Neural cell (in vitro differentiated cells): Measurements from ENCODE around the gene FBXO30. TPM values are rescaled to one million over a fixed set of nuclear protein-coding genes. Genes with fewer than 3 reads are reported as not detected.
A peak's percentile ranks its signal among the peaks of the same experiment; 100 is the strongest.

Experiments used
- H2AFZ ChIP-seq: fragments of 200-600, 300-800 bp; sonication (generic), shearing (Covaris generic); 2 replicates; pipeline ENCODE4 v1.6.0; 2014; ENCODE audit warnings: low read depth, mild to moderate bottlenecking, antibody characterized with exemption, low read length, moderate library complexity
- H3F3A ChIP-seq: fragments of 200-600 bp; shearing (Covaris generic); 2 replicates; pipeline ENCODE4 v1.6.1; 2016; ENCODE audit warnings: mild to moderate bottlenecking, moderate library complexity, mixed read lengths, antibody characterized with exemption, low read length; ENCODE audit not compliant: insufficient read depth, poor library complexity, severe bottlenecking
- H3K27ac ChIP-seq: fragments of 200-600, 300-800 bp; sonication (generic), shearing (Covaris generic); 2 replicates; pipeline ENCODE4 v1.5.1; 2014; ENCODE audit warnings: mild to moderate bottlenecking, low read length, moderate library complexity
- H3K27me3 ChIP-seq: fragments of 300-800, 200-600 bp; sonication (generic), shearing (Covaris generic); 2 replicates; pipeline ENCODE4 v1.6.0; 2014; ENCODE audit warnings: mild to moderate bottlenecking, low read depth, low read length, moderate library complexity; ENCODE audit not compliant: insufficient read depth
- H3K36me3 ChIP-seq: fragments of 300-800, 200-600 bp; sonication (generic), shearing (Covaris generic); 2 replicates; pipeline ENCODE4 v1.5.1; 2014; ENCODE audit warnings: mild to moderate bottlenecking, antibody characterized with exemption, low read length, moderate library complexity; ENCODE audit not compliant: insufficient read depth
- H3K4me2 ChIP-seq: fragments of 300-800, 200-600 bp; sonication (generic), shearing (Covaris generic); 2 replicates; pipeline ENCODE4 v1.6.0; 2014; ENCODE audit warnings: mild to moderate bottlenecking, low read length
- H3K4me3 ChIP-seq: fragments of 300-800, 200-600 bp; sonication (generic), shearing (Covaris generic); 2 replicates; pipeline ENCODE4 v1.5.1; 2014; ENCODE audit warnings: mild to moderate bottlenecking, low read length, moderate library complexity
- H3K79me2 ChIP-seq: fragments of 200-600 bp; shearing (Covaris generic); replicated peaks from 2 replicates; pipeline ENCODE4 v1.6.0; 2014; ENCODE audit warnings: mild to moderate bottlenecking, low read length, moderate library complexity; ENCODE audit not compliant: insufficient read depth
- H3K9ac ChIP-seq: fragments of 300-800, 200-600 bp; sonication (generic), shearing (Covaris generic); 2 replicates; pipeline ENCODE4 v1.6.1; 2016; ENCODE audit warnings: mild to moderate bottlenecking, low read length, mixed read lengths
- H3K9me2 ChIP-seq: fragments of 200-600 bp; shearing (Covaris generic); 2 replicates; pipeline ENCODE4 v1.6.1; 2016; ENCODE audit warnings: mild to moderate bottlenecking, low read length, mixed read lengths; ENCODE audit not compliant: insufficient read depth
- H3K9me3 ChIP-seq: fragments of 200-600, 300-800 bp; sonication (generic), shearing (Covaris generic); 2 replicates; pipeline ENCODE4 v1.6.1; 2016; ENCODE audit warnings: mild to moderate bottlenecking, mixed run types, low read length, moderate library complexity, mixed read lengths
- H4K20me1 ChIP-seq: fragments of 200-600 bp; shearing (Covaris generic); 2 replicates; pipeline ENCODE4 v1.6.1; 2016; ENCODE audit warnings: mild to moderate bottlenecking, mixed run types; ENCODE audit not compliant: insufficient read depth
- EP300 ChIP-seq: fragments of 450-650 bp; conservative IDR thresholded peaks from 2 replicates; pipeline ENCODE4 v1.6.1; 2014; ENCODE audit warnings: antibody characterized with exemption, mild to moderate bottlenecking, moderate library complexity; ENCODE audit not compliant: poor library complexity, severe bottlenecking
- EZH2 ChIP-seq: fragments of 200-600, 300-800 bp; shearing (Covaris generic), sonication (generic); IDR thresholded peaks from 2 replicates; pipeline ENCODE4 v1.6.1; 2014; ENCODE audit warnings: antibody characterized with exemption, low read length, borderline replicate concordance, mild to moderate bottlenecking; ENCODE audit not compliant: insufficient read depth, poor library complexity, severe bottlenecking
- MXI1 ChIP-seq: fragments of 450-650 bp; conservative IDR thresholded peaks from 2 replicates; pipeline ENCODE4 v1.6.1; 2014; ENCODE audit warnings: antibody characterized with exemption, mild to moderate bottlenecking; ENCODE audit not compliant: poor library complexity, severe bottlenecking
- POLR2AphosphoS5 ChIP-seq: IDR thresholded peaks from 2 replicates; pipeline ENCODE4 v1.6.1; 2012
- RAD21 ChIP-seq: fragments of 450-650 bp; conservative IDR thresholded peaks from 2 replicates; pipeline ENCODE4 v1.6.1; 2014; ENCODE audit warnings: antibody characterized with exemption, mild to moderate bottlenecking, moderate library complexity
- SMC3 ChIP-seq: fragments of 450-650 bp; conservative IDR thresholded peaks from 2 replicates; pipeline ENCODE4 v1.6.1; 2014; ENCODE audit warnings: antibody characterized with exemption, mild to moderate bottlenecking, moderate library complexity; ENCODE audit not compliant: poor library complexity
- TAF1 ChIP-seq: IDR thresholded peaks from 2 replicates; pipeline ENCODE4 v1.6.1; 2012; ENCODE audit warnings: low read depth
- polyA plus RNA-seq: library from polyadenylated mRNA; depleted of rRNA; stranded (reverse); fragments of >200 nt; gene quantifications from 2 replicates; pipeline ENCODE4 v1.2.3, GENCODE V29; 2014
- TF ChIP-seq, protein P1 (sequence below): IDR thresholded peaks from 2 replicates; pipeline ENCODE4 v1.6.1; 2012; ENCODE audit warnings: borderline replicate concordance
- TF ChIP-seq, protein P2 (sequence below): fragments of 450-650 bp; IDR thresholded peaks from 2 replicates; pipeline ENCODE4 v1.5.1; 2014; ENCODE audit warnings: antibody characterized with exemption, mild to moderate bottlenecking, moderate library complexity; ENCODE audit not compliant: poor library complexity, severe bottlenecking

Gene FBXO30
- polyA plus RNA-seq, 1 donor from 2014 or later: 14.0 TPM

DNA sequence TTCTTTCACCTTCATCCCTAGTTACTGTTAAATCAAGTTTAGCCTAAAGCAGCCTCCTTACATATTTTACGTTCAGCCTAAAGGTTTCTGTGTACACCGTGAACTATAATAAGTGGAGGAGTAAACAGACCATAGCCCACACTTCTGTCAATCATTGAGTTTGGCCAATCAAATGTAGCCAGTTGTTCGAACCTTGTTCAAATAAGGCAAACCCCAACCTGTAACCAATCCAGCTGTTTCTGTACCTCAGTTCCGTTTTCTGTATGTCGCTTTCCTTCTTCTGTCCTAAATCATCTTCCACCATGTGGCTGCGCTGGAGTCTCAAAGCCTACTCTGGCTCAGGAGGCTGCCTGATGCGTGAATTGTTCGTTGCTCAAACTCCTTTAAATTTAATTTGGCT lies 1.8 kb upstream of the FBXO30 start:
- Histone ChIP-seq H3K9ac (peak overlapping the region; percentile 93), H3K36me3 (no peaks in the 10 kb centered on the region), H3K27me3 (no peaks in the 10 kb centered on the region), H3K27ac (no peak overlapping the region), H3F3A (peaks cover 3% of the 10 kb centered on the region), H3K9me3 (no peaks in the 10 kb centered on the region), H3K4me2 (peak overlapping the region; percentile 91), H4K20me1 (no peaks in the 10 kb centered on the region), H3K4me3 (peak overlapping the region; percentile 90), H3K9me2 (no peaks in the 10 kb centered on the region), H3K79me2 (peaks cover 27% of the 10 kb centered on the region), H2AFZ (peak overlapping the region; percentile 81)
- TF ChIP-seq RAD21: no peak
- TF ChIP-seq MXI1: no peak
- no peak for TF ChIP-seq SMC3
- no peak for TF ChIP-seq TAF1
- no peak for TF ChIP-seq EZH2
- TF ChIP-seq POLR2AphosphoS5: no peak
- no peak for TF ChIP-seq EP300
- TF ChIP-seq, protein P1, sequence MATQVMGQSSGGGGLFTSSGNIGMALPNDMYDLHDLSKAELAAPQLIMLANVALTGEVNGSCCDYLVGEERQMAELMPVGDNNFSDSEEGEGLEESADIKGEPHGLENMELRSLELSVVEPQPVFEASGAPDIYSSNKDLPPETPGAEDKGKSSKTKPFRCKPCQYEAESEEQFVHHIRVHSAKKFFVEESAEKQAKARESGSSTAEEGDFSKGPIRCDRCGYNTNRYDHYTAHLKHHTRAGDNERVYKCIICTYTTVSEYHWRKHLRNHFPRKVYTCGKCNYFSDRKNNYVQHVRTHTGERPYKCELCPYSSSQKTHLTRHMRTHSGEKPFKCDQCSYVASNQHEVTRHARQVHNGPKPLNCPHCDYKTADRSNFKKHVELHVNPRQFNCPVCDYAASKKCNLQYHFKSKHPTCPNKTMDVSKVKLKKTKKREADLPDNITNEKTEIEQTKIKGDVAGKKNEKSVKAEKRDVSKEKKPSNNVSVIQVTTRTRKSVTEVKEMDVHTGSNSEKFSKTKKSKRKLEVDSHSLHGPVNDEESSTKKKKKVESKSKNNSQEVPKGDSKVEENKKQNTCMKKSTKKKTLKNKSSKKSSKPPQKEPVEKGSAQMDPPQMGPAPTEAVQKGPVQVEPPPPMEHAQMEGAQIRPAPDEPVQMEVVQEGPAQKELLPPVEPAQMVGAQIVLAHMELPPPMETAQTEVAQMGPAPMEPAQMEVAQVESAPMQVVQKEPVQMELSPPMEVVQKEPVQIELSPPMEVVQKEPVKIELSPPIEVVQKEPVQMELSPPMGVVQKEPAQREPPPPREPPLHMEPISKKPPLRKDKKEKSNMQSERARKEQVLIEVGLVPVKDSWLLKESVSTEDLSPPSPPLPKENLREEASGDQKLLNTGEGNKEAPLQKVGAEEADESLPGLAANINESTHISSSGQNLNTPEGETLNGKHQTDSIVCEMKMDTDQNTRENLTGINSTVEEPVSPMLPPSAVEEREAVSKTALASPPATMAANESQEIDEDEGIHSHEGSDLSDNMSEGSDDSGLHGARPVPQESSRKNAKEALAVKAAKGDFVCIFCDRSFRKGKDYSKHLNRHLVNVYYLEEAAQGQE: no peak
- TF ChIP-seq, protein P2, sequence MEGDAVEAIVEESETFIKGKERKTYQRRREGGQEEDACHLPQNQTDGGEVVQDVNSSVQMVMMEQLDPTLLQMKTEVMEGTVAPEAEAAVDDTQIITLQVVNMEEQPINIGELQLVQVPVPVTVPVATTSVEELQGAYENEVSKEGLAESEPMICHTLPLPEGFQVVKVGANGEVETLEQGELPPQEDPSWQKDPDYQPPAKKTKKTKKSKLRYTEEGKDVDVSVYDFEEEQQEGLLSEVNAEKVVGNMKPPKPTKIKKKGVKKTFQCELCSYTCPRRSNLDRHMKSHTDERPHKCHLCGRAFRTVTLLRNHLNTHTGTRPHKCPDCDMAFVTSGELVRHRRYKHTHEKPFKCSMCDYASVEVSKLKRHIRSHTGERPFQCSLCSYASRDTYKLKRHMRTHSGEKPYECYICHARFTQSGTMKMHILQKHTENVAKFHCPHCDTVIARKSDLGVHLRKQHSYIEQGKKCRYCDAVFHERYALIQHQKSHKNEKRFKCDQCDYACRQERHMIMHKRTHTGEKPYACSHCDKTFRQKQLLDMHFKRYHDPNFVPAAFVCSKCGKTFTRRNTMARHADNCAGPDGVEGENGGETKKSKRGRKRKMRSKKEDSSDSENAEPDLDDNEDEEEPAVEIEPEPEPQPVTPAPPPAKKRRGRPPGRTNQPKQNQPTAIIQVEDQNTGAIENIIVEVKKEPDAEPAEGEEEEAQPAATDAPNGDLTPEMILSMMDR: no peak

DNA sequence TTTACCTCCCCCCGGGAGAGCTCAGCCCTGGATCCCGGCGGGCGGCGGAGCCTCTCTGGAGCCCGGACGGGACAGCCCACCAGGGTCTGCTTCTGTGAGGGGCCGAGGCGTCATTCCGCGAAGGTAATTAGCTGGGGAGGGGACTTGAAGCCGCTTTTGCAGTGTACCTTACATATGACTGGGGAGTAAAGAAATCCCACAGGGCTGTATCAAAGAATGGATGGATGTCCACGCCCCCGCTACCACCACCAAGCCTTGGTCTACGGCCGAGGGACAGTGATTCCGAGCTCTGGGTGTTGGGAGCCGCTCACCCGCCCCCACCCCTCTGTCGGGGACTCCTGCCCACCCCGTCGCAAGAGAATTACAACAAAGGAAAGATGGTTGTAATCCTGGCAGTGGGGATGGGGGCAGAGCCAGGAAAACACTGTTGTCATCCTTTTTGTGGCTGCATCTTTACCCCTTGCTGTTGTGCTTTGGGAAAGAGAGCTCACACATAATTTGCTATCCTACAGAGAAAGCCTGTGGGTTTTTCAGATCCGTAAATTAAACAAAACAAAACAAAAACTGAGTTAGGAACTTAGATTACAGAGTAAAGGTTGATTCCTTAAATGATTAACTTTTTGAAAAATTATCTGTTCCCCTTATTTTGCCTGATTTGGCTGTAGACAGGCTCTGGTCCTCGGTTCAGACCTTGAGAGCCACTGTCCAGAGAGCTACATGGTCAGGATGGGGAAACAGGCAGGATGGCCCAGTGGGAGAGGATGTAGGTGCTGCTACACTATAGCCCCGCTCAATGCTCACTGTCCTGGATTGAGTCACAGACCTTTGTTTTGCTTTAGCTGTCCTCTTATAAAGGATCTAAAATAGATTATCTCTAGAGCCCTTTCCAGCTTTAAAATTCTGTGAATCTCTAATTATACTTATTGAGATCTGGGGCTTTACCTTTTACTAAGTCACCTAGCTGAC lies 997 bp upstream of the FBXO30 start:
- peak overlapping the region; percentile 81 for H2AFZ ChIP-seq
- TF ChIP-seq TAF1 (no peak), SMC3 (no peak), MXI1 (no peak)
- TF ChIP-seq, protein P1: peak; percentile 4
- peak overlapping the region; percentile 93 for H3K9ac ChIP-seq
- H3K79me2 ChIP-seq: peaks cover 35% of the 10 kb centered on the region
- no peaks in the 10 kb centered on the region for H3K36me3 ChIP-seq
- no peaks in the 10 kb centered on the region for H3K27me3 ChIP-seq
- peak overlapping the region; percentile 91 for H3K4me2 ChIP-seq
- H3F3A ChIP-seq: peaks cover 3% of the 10 kb centered on the region
- H3K27ac ChIP-seq: peak overlapping the region; percentile 89
- H3K9me2 ChIP-seq: no peaks in the 10 kb centered on the region
- H4K20me1 ChIP-seq: no peaks in the 10 kb centered on the region
- peak overlapping the region; percentile 90 for H3K4me3 ChIP-seq
- H3K9me3 ChIP-seq: no peaks in the 10 kb centered on the region
